ENCODE results near the gene OR1D5.
"Not testable (repeated sequence)": the region's sequence is repeated elsewhere in the genome, so short reads cannot be mapped to it uniquely, and the experiment has no call there.

OR1D5 gene

GRCh38 chr17:3063507-3063906 is at the start of gene OR1D5:
Gene OR1D5 (minus strand): TSS chr17:3063607. CDS start chr17:3063607, 0 bp downstream.
- DNase-seq = not testable (repeated sequence)

DNA sequence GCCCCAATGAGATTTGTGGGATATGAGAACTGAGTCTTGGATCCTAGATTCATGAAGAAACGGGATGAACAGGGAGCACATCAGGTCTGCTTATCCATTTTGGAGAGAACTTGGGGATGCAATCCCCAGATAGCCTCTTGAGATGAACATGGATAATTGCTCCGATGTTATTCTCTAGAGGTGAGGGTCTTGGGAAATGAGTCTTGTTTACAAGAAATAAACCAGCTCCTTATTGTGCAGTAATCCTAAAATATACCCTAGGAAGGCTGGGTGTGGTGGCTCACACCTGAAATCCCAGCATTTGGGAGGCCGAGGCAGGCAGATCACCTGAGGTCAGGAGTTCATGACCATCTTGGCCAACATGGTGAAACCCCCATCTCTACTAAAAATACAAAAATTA is 40.9 kb upstream of the OR1D5 start, which contains the start of gene OR1D2:
Gene OR1D2, minus strand, starts transcription at position 101 of the 400 bp plus-strand sequence. CDS start 11,426 bp downstream, outside the sequence.
- DNase-seq = no peak

GRCh38 chr17:3073850-3074249 is 10.4 kb upstream of the OR1D5 start:
- DNase-seq = not testable (repeated sequence)

DNA sequence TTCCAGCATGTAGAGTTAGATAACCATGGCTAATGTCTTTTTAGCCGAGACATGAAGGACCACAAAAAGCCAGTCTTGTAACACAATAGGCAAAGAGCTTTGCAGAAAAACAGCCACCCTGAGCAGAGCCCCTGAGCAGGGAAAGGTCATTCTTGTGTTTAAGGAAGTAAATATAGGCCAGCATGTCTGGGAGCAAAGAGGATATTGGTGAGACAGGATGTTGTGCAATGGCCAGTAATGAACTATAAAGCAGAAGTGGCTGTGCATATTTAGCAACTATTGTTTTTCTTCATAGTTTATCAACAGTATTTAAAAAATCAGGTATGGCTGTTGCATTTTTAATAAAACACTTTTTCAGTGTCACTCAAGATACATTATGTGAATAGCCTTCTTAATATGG is 1.8 kb upstream of the OR1D5 start:
- not testable (repeated sequence) for DNase-seq

GRCh38 chr17:3062824-3063377 is 506 bp downstream of the OR1D5 start:
- not testable (repeated sequence) for DNase-seq

DNA sequence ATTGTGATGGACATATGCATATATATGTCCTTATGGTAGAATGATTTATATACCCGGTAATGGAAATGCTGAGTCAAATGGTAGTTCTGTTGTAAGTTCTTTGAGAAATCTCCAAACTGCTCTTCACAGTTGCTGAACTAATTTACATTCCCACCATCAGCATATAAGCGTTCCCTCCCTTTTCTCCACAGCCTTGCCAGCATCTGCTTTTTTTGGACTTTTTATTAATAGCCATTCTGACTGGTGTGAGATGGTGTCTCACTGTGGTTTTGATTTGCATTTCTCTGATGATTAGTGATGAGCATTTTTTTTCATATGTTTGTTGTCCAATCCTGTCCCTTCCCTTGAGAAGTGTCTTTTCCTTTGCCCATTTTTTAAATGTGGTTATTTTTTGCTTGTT is 8.5 kb downstream of the OR1D5 start:
- DNase-seq = not testable (repeated sequence)

GRCh38 chr17:3049705-3050295 is 13.6 kb downstream of the OR1D5 start:
- no peak for DNase-seq

GRCh38 chr17:3048727-3049471 is 14.5 kb downstream of the OR1D5 start:
- DNase-seq = peak; percentile 85

GRCh38 chr17:3046753-3047152 is 16.7 kb downstream of the OR1D5 start:
- no peak for DNase-seq

- no peak for DNase-seq
Observed at GRCh38 chr17:3043737-3044365, 19.6 kb downstream of the OR1D5 start.

DNA sequence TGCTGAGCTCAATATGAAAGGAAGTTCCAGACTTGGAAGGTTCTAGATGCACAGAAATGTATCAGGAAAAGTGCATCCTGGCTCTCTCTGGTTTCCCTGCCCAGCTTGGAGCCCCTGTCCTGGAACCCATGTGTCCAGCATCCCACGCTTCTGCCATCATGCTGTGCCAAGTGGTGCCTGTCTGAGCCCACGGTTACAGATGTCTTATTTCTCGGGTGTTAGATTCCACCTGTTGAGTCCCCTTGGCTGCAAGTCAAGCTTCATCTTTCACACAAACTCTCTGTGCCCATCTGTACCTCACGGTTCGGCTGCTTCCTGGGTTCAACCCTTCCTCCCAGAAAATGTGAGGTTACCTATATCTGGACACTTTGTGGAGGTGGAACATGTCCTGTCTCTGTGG is 22.5 kb downstream of the OR1D5 start:
- no peak for DNase-seq

DNA sequence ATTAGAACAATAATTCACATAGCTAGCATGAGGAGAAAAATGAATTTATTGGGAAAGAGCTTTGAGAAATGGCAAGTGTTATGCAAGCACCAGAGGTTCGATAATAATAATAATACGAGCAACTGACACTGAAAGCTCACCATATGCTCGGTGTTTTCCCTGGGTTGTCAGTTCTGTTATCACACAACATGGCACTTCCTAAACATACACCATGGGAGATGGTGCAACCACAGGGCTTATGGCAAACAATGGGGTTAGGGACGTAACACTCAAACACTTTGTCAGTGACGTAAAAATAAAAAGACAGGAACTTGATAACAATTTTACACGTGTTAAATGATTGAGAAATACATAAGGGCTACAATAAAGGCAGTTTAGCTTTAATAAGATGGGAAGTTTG is 23.7 kb downstream of the OR1D5 start:
- DNase-seq = no peak

- no peak for DNase-seq
Observed at GRCh38 chr17:3038941-3039340, 24.5 kb downstream of the OR1D5 start.

DNA sequence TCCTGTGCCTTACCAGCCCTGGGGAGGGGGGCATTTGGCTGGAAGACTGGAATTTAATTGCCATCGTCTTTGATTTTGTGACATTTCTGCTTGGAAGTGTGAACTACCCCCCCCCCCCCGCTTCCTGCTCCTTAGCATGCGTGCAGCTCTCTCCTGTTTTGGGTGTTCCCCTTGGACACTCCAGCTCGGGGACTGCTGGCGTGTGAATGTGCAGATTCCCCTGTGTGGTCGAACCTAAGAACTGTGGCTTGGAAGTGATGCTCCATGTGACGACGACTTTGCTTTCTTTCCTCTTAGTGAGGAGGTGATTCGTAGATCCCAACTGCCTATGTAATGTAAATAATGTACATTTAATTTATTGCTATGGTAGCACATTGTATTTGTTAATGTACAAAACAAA is 26.1 kb downstream of the OR1D5 start:
- no peak for DNase-seq

GRCh38 chr17:3036800-3037199 is 26.6 kb downstream of the OR1D5 start:
- no peak for DNase-seq

- no peak for DNase-seq
Observed at GRCh38 chr17:3035968-3036280, 27.5 kb downstream of the OR1D5 start.

GRCh38 chr17:3035256-3035967 is 28.0 kb downstream of the OR1D5 start:
- DNase-seq = no peak

- DNase-seq = no peak
Observed at GRCh38 chr17:3034578-3034920, 28.9 kb downstream of the OR1D5 start.

DNA sequence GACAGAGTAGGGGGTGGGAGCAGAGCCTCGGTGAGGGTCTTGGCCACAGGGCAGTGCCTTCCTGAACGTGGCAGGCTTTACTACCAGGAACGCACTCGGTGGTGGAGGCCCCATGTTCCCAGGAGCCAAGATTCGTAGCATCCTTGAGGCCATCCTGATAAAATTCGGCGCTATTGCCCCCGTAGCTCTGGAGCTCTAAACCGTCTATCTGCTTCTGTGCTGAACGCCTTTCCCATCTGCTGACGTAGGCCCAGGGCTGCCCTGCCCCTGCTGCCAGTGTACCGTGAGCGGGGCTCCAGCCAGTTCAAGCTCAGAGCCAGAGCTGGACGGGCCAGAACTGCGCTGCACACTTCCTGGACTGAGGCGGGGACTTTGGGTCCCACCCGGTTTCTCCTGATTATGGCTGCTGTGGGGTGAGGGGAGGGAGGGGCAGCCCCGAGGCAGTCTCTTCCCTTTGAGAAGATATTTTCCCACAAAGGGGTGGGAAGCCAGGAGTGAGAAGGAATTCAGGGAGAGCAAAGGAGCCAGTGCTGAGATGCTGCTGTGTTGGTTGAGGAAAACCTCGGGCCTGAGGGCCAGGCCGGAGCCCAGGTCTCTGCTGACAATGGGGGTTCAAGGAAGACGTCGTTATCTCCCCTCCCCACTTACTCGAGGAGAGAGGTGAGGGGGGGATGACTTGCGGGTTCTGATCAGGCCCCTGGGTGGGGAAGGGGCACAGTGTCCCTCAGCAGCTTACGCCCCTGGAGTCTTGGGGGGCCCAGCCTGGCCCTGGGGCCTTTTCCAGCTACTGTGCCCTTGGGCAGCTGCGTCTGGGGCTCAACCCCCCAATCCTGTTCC is 29.4 kb downstream of the OR1D5 start:
- DNase-seq = no peak

DNA sequence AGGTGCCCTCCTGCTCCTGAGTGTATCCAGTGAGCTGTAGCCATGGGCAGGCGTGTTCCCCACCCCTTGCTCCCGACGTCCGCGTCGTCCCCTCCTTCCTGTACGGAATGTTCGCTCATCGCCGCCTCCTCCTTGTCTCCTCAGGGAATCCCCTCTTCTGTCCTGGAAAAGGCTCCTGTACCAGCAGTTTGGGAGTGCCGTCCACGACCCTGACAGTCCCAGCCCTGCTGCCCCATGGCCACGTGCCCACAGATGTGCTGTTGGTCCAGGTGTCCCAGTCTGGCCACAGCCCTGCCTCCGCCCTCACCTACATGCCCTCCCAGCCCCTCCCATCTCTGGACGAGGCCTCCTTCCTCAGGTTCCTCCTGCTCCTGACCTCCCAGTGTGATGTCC is 30.2 kb downstream of the OR1D5 start:
- no peak for DNase-seq

GRCh38 chr17:3032258-3033247 is 30.9 kb downstream of the OR1D5 start:
- DNase-seq = no peak
